Pancreas (tissue), 10 donors: Measurements from ENCODE around the gene AGBL1. TPM values are rescaled to one million over a fixed set of nuclear protein-coding genes. Genes with fewer than 3 reads are reported as not detected.

Source experiments
- ATAC-seq, 4 donors: fragments of 200-7000 bp; cut with Tn5 transposase; one replicate each; pipeline versions ENCODE4 v1.8.0 to v1.9.1; 2020; ENCODE audit warnings: mild to moderate bottlenecking in 4 of 4, moderate library complexity in 4 of 4
- DNase-seq, 6 donors: peaks; one replicate each; pipeline ENCODE4 v3.0.0-alpha.2; 2020
- FAIRE-seq: peaks from 2 replicates; lab custom pipeline; 2012; peaks lifted over from hg19 to GRCh38; lab: Jason Lieb, UNC
- H3K27ac ChIP-seq, 4 donors: fragments of 200-600 bp; sonication (generic); 1 replicate in 3 of 4; 2 replicates in 1 of 4; pipeline versions ENCODE4 v1.5.0 to v1.8.0; 2020
- H3K27me3 ChIP-seq, 4 donors: fragments of 200-600 bp; one replicate each; pipeline ENCODE4 v1.8.0; 2021
- H3K36me3 ChIP-seq, 3 donors: fragments of 200-600 bp; sonication (generic) in 1 of 3; one replicate each; pipeline versions ENCODE4 v1.5.0 to v1.8.0; 2020 to 2021
- H3K4me1 ChIP-seq, 3 donors: fragments of 200-600 bp; one replicate each; pipeline ENCODE4 v1.8.0; 2021
- H3K4me3 ChIP-seq, 4 donors: fragments of 200-600 bp; sonication (generic) in 2 of 4; one replicate each; pipeline versions ENCODE4 v1.5.0 to v1.8.0; 2020 to 2021
- H3K9me3 ChIP-seq, 4 donors: fragments of 200-600 bp; one replicate each; pipeline ENCODE4 v1.8.0; 2021
- CTCF ChIP-seq, 4 donors: fragments of 200-600 bp; sonication (generic) in 3 of 4; IDR thresholded peaks; one replicate each; pipeline versions ENCODE4 v1.5.0 to v1.8.0; 2021; ENCODE audit warnings: antibody characterized with exemption in 4 of 4
- WGBS, 2 donors: extraction: QIAGEN DNeasy Blood & Tissue Kit; methylation state at CpG; one replicate each; pipeline ENCODE4 v1.1.7; 2013; 5-methylcytosine and 5-hydroxymethylcytosine counted together
- intact Hi-C, 3 donors: fragments of 100-400 bp; cut with DNase I; formaldehyde crosslinking; loops; one replicate each; pipeline versions ENCODE4 v1.11.1 to v1.14.2; 2022
- polyA plus RNA-seq, 2 donors: library from polyadenylated mRNA; stranded (reverse); fragments of 200-250 nt; gene quantifications; one replicate each; pipeline ENCODE4 v1.2.3, GENCODE V29; 2013
- total RNA-seq, 6 donors: library from RNA; stranded (reverse); fragmentation: NEBNext Ultra II Directional in 4 of 6; extraction: Animal tissue kit (Norgen Biotek cat#: 25700) in 4 of 6; gene quantifications; one replicate each; pipeline versions ENCODE4 v1.2.1 to v1.2.4, GENCODE V29; 2021 to 2023
- donor health status: healthy with polysubstance abuse.
- donor health status: DM: no; HTN: no; CAD: no; lungs with moderate emphysema.
- donor health status: DM: no; HTN: no; CAD: no.
- donor health status: control.
- donor health status: control.
- donor health status: Bipolar disorder and iron deficiency.
- donor health status: DM: yes; HTN: yes; CAD: no.
- donor health status: DM: no; HTN: no; CAD: no.
- donor health status: DM: no; HTN: no; CAD: no.
- donor health status: DM: yes; HTN: yes; CAD: no.

The AGBL1 gene
- total and polyA plus RNA-seq, 8 donors, result under 0.01 to 0.06 (median 0.05) TPM; not detected in 5

- no peak for FAIRE-seq
Measured at GRCh38 chr15:86557018-86557550, 477.4 kb downstream of the AGBL1 start.

GRCh38 chr15:86558252-86558651 lies 478.6 kb downstream of the AGBL1 start:
- no peaks in the 10 kb centered on the region for H3K27me3 ChIP-seq
- ATAC-seq (no peak), DNase-seq (no peak), FAIRE-seq (no peak)
- no peaks in the 10 kb centered on the region for H3K36me3 ChIP-seq
- TF ChIP-seq CTCF (IDR thresholded peaks at IDR 0.05), result no peak
- H3K4me1 ChIP-seq, result no peaks in the 10 kb centered on the region
- H3K9me3 ChIP-seq, result no peaks in the 10 kb centered on the region
- intact Hi-C loops, result no loop called here
- H3K4me3 ChIP-seq, result no peak overlapping the region
- H3K27ac ChIP-seq, result no peak overlapping the region

More at GRCh38 chr15:86557018-86557550, 477.4 kb downstream of the AGBL1 start:
- Histone ChIP-seq H3K27me3 (no peaks in the 10 kb centered on the region), H3K9me3 (no peaks in the 10 kb centered on the region), H3K27ac (no peak overlapping the region), H3K4me3 (no peak overlapping the region), H3K4me1 (no peaks in the 10 kb centered on the region), H3K36me3 (no peaks in the 10 kb centered on the region)
- intact Hi-C loops, result no loop called here
- ATAC-seq, result no peak
- no peak for DNase-seq
- 20 to 29% methylated on average over 3 of the region's 3 CpGs for WGBS, 2 donors
- no peak for TF ChIP-seq CTCF (IDR thresholded peaks at IDR 0.05)

- TF ChIP-seq CTCF (IDR thresholded peaks at IDR 0.05), result no peak
- no peak for ATAC-seq
- no peaks in the 10 kb centered on the region for H3K9me3 ChIP-seq
- intact Hi-C loops, result no loop called here
- no peaks in the 10 kb centered on the region for H3K36me3 ChIP-seq
- H3K27me3 ChIP-seq, result no peaks in the 10 kb centered on the region
- no peak for FAIRE-seq
- no peak overlapping the region for H3K27ac ChIP-seq
- H3K4me3 ChIP-seq, result no peak overlapping the region
- WGBS, 2 donors, result 69 to 74% methylated on average over 5 of the region's 5 CpGs
- DNase-seq, result no peak
- H3K4me1 ChIP-seq, result no peaks in the 10 kb centered on the region
Measured at GRCh38 chr15:86558686-86559085, 479.0 kb downstream of the AGBL1 start.

- no peak for FAIRE-seq
- ATAC-seq, result no peak
- DNase-seq, result no peak
- H3K9me3 ChIP-seq, result no peaks in the 10 kb centered on the region
- no peaks in the 10 kb centered on the region for H3K4me1 ChIP-seq
- H3K27me3 ChIP-seq, result peaks cover 0 to 3% (median 0%) of the 10 kb centered on the region in 4 donors
- TF ChIP-seq CTCF (IDR thresholded peaks at IDR 0.05), result no peak
- no peak overlapping the region for H3K27ac ChIP-seq
- intact Hi-C loops, result no loop called here
- H3K4me3 ChIP-seq, result no peak overlapping the region
- no peaks in the 10 kb centered on the region for H3K36me3 ChIP-seq
Measured at GRCh38 chr15:86568378-86568777, 488.7 kb downstream of the AGBL1 start.

- H3K27me3 ChIP-seq, result peaks cover 0 to 3% (median 0%) of the 10 kb centered on the region in 4 donors
- ATAC-seq (no peak), DNase-seq (peak in 1 of 6 donors; percentile 28), FAIRE-seq (no peak)
- intact Hi-C loops, result no loop called here
- no peaks in the 10 kb centered on the region for H3K4me1 ChIP-seq
- no peak overlapping the region for H3K4me3 ChIP-seq
- no peak for TF ChIP-seq CTCF (IDR thresholded peaks at IDR 0.05)
- H3K36me3 ChIP-seq, result no peaks in the 10 kb centered on the region
- 61 to 82% methylated on average over 9 of the region's 9 CpGs for WGBS, 2 donors
- no peak overlapping the region for H3K27ac ChIP-seq
- H3K9me3 ChIP-seq, result no peaks in the 10 kb centered on the region
Measured at GRCh38 chr15:86570738-86571137, 491.1 kb downstream of the AGBL1 start.
